ENCODE data around the gene FAM3A.
A peak's percentile ranks its signal among the peaks of the same experiment; 100 is the strongest.

The FAM3A gene

GRCh38 chrX:154494715-154495114 is 21.3 kb downstream of the FAM3A start:
- no peak overlapping the region for H3K4me3 ChIP-seq (replicated peaks in 1 of 2; ENCODE audit: low read depth in 2 of 2, low read length in 2 of 2)
- no peak for TF ChIP-seq CTCF (IDR thresholded peaks at IDR 0.05; ENCODE audit: low read depth, low read length)
- DNase-seq (ENCODE audit: low read depth in 2 of 2): no peak

DNA sequence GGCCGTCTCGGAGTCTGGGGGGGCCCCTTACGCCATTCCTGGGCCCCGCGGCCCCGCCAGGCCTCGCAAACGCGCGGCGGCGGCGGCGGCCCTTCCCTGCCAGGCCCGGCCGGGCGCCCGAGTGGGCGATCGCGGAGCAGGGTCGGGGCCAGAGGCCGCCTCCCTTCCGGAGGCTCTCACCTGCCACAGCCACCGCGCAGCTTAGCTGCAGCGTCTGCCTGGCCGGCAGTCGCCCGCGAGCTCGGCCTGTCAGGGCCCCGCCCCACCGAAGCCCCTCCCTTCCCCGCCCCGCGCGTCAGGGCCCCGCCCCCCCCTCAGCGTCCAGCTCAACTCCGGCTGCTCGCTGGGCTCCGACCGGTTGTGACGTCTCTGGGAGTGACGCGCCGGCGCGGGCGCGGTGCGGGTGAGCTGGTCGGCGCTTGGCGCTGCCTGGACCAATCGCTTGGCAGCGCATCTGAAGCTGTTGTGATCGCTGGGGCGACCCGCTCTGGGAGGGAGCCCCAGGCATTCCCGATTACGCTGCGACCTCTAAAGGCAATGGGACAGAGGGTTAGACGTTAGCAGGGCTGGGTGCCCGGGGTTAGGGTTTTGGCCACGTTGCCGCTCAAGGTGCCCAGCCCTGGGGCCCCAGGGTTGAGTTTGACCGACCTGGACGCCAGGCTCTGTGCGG is 25.5 kb downstream of the FAM3A start, which contains the start of gene SLC10A3:
Gene SLC10A3 (minus strand): TSS at position 216 of the 670 bp plus-strand sequence. CDS start 1,689 bp downstream, outside the sequence.
- TF ChIP-seq CTCF (IDR thresholded peaks at IDR 0.05; ENCODE audit: low read depth, low read length): no peak
- peak; percentile 91 to 96 for DNase-seq (ENCODE audit: low read depth in 2 of 2)
- H3K4me3 ChIP-seq (replicated peaks in 1 of 2; ENCODE audit: low read depth in 2 of 2, low read length in 2 of 2): peak within 1 kb of the TSS; percentile 62 to 63

DNA sequence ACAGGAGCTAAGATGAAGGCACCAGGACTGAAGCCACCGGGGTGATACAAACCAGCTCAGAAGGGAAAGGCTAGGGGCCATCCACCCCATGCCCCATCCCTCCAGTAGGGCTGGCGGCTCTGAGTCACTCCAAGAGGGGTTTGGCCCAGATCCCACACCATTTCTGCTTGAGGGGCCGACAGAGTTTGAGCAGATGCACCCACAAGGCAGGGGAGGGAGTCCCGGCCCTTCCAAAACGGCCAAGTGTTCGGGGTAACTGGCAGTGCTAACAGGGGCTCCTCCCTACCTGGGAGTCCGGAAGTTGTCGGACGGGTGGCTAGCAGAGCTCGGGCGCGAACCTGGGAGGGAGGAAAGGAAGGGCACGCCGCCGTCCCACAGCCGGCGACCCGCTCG is 26.0 kb downstream of the FAM3A start:
- DNase-seq (ENCODE audit: low read depth in 2 of 2): peak; percentile 52 to 56
- H3K4me3 ChIP-seq (replicated peaks in 1 of 2; ENCODE audit: low read depth in 2 of 2, low read length in 2 of 2): peak overlapping the region; percentile 58 to 62
- no peak for TF ChIP-seq CTCF (IDR thresholded peaks at IDR 0.05; ENCODE audit: low read depth, low read length)

DNA sequence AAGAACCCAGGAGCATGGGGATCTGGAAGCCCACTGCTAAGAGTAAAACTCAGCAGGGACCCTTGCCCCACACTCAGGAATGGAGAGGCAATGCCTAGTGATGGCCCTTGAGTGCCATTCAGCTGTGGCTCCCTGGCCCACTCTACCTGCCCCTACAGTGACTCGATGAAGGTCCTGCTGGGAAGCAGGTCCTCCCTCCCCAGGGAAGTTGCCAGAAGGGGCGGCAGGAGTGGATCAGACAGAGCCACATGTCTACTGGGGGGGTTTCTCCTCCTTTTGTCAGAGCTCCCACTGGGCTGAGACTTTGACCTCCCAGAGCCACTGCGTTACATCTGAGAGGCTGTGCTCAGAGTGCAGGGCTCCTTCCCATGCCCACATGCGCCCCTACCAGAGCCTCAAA is 26.9 kb downstream of the FAM3A start:
- no peak for TF ChIP-seq CTCF (IDR thresholded peaks at IDR 0.05; ENCODE audit: low read depth, low read length)
- H3K4me3 ChIP-seq (replicated peaks in 1 of 2; ENCODE audit: low read depth in 2 of 2, low read length in 2 of 2): peak overlapping the region in 1 of 2 donors; percentile 58

DNA sequence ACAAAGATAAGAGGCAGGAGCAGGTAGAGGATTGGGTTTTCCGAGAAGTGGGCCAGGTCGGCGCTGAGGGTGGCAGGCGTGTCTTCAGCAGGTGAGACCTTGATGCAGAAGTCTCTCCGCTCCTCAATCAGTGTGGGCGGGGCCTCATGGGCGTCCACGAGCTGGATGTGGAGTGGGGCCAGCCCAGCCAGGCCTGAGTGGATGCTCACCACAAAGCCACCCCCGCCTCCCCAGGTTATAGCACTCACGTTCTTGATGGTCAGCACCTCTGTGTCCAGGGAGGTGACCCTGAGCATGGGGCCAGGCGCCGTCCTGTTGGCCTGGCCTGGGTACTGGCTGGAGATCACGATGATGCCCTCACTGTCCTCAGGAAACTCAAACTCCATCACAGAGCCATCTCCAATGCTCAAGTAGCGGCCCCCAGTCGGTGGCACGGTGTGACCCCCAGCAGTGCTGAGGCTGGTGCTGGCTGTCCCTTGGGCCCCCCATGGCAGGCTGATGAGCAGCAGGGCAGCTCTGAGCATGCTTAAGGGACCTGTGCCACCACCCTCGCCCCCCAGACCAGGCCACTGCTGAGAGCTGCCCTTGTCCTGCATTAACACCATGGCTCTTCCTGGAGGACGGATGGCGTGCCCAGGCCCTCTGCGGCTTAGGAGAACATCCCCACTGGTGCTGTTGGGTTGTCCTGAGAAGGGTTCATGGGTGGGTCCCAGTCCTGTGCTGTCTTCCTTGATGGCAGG is 27.5 kb downstream of the FAM3A start:
- H3K4me3 ChIP-seq (replicated peaks in 1 of 2; ENCODE audit: low read depth in 2 of 2, low read length in 2 of 2): no peak overlapping the region
- DNase-seq (ENCODE audit: low read depth in 2 of 2): no peak
- TF ChIP-seq CTCF (IDR thresholded peaks at IDR 0.05; ENCODE audit: low read depth, low read length): no peak

More for the DNA sequence above, 26.9 kb downstream of the FAM3A start:
- DNase-seq (ENCODE audit: low read depth in 2 of 2): no peak

- no peak overlapping the region for H3K4me3 ChIP-seq (replicated peaks in 1 of 2; ENCODE audit: low read depth in 2 of 2, low read length in 2 of 2)
These were observed 28.3 kb downstream of the FAM3A start for GRCh38 chrX:154487518-154488290.

More at GRCh38 chrX:154487518-154488290, 28.3 kb downstream of the FAM3A start:
- no peak for TF ChIP-seq CTCF (IDR thresholded peaks at IDR 0.05; ENCODE audit: low read depth, low read length)
- DNase-seq (ENCODE audit: low read depth in 2 of 2): no peak
